IPS-NIHi7 (cell line): Measurements from ENCODE around the gene GBP4.

Experiments used
- DNase-seq: peaks from one replicate; pipeline ENCODE4 v3.0.0; 2012; ENCODE audit warnings: mixed read lengths; ENCODE audit errors: extremely low spot score

GBP4 gene

GRCh38 chr1:89171067-89171438 lies 27.7 kb downstream of the GBP4 start:
- DNase-seq, result no peak

GRCh38 chr1:89170170-89171066 lies 28.3 kb downstream of the GBP4 start:
- no peak for DNase-seq

GRCh38 chr1:89169166-89169565 lies 29.6 kb downstream of the GBP4 start:
- DNase-seq, result no peak

GRCh38 chr1:89167590-89168230 lies 31.0 kb downstream of the GBP4 start:
- no peak for DNase-seq

- DNase-seq, result no peak
Observed at GRCh38 chr1:89166705-89167104, 32.0 kb downstream of the GBP4 start.

- DNase-seq, result no peak
Observed at GRCh38 chr1:89165811-89166210, 32.9 kb downstream of the GBP4 start.

GRCh38 chr1:89151047-89151446 lies 47.7 kb downstream of the GBP4 start:
- DNase-seq, result no peak

- no peak for DNase-seq
Observed at GRCh38 chr1:89149976-89150375, 48.8 kb downstream of the GBP4 start.

- peak; percentile 33 for DNase-seq
Observed at GRCh38 chr1:89149229-89149628, 49.5 kb downstream of the GBP4 start.

GRCh38 chr1:89147678-89148658 lies 50.8 kb downstream of the GBP4 start:
- no peak for DNase-seq

GRCh38 chr1:89146721-89147120 lies 52.0 kb downstream of the GBP4 start:
- DNase-seq, result no peak

GRCh38 chr1:89143484-89143883 lies 55.3 kb downstream of the GBP4 start:
- DNase-seq, result no peak

- DNase-seq, result no peak
Observed at GRCh38 chr1:89142160-89142559, 56.6 kb downstream of the GBP4 start.

- DNase-seq, result no peak
Observed at GRCh38 chr1:89133747-89134146, 65.0 kb downstream of the GBP4 start.
